ENCODE data around the gene GNB2. TPM values are rescaled to one million over a fixed set of nuclear protein-coding genes. Genes with fewer than 3 reads are reported as not detected.

The GNB2 gene
- total and polyA plus RNA-seq, 2 of the 8 experiments (the other 6 are each of a cell fraction or from before 2014, with no cell fraction given): 157 to 260 TPM

DNA sequence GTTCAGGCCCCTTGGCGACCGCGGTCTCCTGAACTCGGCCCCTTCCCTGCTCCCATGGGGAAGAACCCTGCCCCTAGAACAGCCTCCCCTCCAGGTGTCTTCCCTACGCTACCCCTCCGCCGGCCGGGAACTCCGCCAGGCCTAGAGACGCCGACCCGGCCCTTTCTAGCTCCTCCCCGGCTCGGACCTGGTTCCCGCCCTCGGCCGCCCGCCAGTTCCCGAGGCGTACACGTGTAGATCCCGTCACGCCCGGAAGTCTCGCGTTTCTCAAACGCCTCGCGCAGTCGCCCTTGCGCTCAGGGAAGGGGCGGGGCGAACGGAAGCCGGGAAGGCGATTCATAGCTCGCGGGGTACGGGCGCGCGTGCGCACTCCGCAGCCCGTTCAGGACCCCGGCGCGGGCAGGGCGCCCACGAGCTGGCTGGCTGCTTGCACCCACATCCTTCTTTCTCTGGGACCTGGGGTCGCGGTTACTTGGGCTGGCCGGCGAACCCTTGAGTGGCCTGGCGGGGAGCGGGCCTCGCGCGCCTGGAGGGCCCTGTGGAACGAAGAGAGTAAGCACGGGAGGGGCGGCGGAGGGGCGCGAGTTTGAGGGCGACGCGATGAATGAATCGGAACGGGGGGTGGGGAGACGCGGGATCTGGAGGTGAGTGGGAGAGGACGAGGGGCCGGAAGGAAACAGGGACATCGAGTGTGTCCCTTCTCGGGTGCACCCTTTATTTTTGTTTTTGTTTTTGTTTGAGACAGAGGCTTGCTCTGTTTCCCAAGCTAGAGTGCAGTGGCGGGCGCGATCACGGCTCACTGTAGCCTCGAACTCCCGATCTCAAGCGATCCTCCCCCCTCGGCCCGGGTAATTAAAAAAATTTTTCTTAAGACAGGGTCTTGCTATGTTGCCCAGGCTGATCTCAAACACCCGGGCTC, 32.5 kb downstream of the GNB2 start, which contains the start of gene POP7 (continued):
- TF ChIP-seq TCF12 (IDR thresholded peaks at IDR 0.05; ENCODE audit: low read depth, low read length): no peak
- TF ChIP-seq SP1 (IDR thresholded peaks at IDR 0.05; ENCODE audit: low read depth, low read length): 0 out of 2 replicates have a peak, but pooled peaks have one; percentile 19
- TF ChIP-seq NRF1 (IDR thresholded peaks at IDR 0.05; ENCODE audit: low read depth, low read length): peak; percentile 76
- TF ChIP-seq GTF2F1 (IDR thresholded peaks at IDR 0.05; ENCODE audit: borderline replicate concordance, low read depth, low read length): peak; percentile 40; the same call in 1 of the 2 replicates
- TF ChIP-seq SIRT6 (IDR thresholded peaks at IDR 0.05; ENCODE audit: low read length): no peak
- peak; percentile 20 for TF ChIP-seq ASH2L (IDR thresholded peaks at IDR 0.05; ENCODE audit: low read length)
- peak; percentile 93 for TF ChIP-seq BRCA1 (IDR thresholded peaks at IDR 0.05; ENCODE audit: low read depth, low read length)
- TF ChIP-seq EP300 (IDR thresholded peaks at IDR 0.05; ENCODE audit: borderline replicate concordance in 1 of 2, low read depth in 2 of 2, low read length in 2 of 2): peak in 1 of 2 experiments; percentile 54; a peak in 1 of 3 replicates
- TF ChIP-seq PHF8 (conservative IDR thresholded peaks at IDR 0.05; ENCODE audit: low read depth, low read length): peak; percentile 91
